Hematopoietic multipotent progenitor cell treated with erythropoietin and hydrocortisone succinate and interleukin-3 and kit ligand, for 8 days (in vitro differentiated cells): ENCODE measurements around the gene ATF7IP.
"Not testable (repeated sequence)": the region's sequence is repeated elsewhere in the genome, so short reads cannot be mapped to it uniquely, and the experiment has no call there.

Experiments used
- DNase-seq: peaks from one replicate; pipeline ENCODE4 v3.0.0-alpha.2; 2015

The ATF7IP gene, protein sequence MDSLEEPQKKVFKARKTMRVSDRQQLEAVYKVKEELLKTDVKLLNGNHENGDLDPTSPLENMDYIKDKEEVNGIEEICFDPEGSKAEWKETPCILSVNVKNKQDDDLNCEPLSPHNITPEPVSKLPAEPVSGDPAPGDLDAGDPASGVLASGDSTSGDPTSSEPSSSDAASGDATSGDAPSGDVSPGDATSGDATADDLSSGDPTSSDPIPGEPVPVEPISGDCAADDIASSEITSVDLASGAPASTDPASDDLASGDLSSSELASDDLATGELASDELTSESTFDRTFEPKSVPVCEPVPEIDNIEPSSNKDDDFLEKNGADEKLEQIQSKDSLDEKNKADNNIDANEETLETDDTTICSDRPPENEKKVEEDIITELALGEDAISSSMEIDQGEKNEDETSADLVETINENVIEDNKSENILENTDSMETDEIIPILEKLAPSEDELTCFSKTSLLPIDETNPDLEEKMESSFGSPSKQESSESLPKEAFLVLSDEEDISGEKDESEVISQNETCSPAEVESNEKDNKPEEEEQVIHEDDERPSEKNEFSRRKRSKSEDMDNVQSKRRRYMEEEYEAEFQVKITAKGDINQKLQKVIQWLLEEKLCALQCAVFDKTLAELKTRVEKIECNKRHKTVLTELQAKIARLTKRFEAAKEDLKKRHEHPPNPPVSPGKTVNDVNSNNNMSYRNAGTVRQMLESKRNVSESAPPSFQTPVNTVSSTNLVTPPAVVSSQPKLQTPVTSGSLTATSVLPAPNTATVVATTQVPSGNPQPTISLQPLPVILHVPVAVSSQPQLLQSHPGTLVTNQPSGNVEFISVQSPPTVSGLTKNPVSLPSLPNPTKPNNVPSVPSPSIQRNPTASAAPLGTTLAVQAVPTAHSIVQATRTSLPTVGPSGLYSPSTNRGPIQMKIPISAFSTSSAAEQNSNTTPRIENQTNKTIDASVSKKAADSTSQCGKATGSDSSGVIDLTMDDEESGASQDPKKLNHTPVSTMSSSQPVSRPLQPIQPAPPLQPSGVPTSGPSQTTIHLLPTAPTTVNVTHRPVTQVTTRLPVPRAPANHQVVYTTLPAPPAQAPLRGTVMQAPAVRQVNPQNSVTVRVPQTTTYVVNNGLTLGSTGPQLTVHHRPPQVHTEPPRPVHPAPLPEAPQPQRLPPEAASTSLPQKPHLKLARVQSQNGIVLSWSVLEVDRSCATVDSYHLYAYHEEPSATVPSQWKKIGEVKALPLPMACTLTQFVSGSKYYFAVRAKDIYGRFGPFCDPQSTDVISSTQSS

DNA sequence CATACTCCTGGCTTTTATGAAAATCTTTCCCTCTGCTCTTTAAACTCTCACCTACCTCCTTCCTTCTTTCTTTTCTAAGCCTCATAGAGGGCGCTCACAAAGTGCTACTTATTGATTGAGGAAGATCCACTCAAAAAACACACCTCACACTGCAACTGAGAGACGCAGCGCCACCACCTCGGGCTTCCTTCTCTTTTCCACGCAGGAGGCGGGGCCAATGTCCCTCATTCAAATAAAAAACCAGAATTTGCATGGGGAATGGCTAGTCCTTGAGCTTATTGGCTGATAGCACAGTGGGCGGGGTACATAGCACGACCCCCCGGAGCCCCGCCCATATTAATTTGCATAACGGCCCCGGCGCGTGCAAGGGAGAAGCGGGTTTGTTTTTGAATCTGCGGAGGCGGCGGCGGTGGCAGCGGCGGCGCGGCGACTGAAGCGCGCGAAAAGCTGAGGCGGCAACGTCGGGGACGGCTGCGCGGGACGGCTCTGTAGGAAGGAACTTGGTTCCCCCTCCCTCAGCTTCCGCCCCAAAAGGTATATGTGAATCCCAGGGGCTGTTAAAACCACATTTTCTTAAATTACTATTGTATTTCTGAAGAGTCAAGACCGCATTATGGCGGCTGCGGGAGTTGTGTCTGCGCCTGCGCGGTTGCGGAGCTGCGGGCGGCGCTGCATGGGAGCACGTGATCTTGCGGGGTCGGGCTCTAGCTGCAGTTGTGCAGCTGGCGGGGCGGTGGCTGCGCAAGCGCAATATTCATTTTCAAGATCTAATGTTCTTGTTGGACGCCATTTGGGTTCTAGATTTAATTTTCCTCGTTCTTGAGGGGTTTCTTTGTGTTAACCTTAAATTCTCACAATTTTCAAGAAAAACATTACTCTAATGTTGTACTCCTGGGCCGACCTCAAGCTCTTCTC, at the start of gene ATF7IP:
TSS of gene ATF7IP (plus strand) at position 389 of the 915 bp plus-strand sequence. CDS start 58,234 bp downstream, outside the sequence.
- DNase-seq = peak; percentile 99

DNA sequence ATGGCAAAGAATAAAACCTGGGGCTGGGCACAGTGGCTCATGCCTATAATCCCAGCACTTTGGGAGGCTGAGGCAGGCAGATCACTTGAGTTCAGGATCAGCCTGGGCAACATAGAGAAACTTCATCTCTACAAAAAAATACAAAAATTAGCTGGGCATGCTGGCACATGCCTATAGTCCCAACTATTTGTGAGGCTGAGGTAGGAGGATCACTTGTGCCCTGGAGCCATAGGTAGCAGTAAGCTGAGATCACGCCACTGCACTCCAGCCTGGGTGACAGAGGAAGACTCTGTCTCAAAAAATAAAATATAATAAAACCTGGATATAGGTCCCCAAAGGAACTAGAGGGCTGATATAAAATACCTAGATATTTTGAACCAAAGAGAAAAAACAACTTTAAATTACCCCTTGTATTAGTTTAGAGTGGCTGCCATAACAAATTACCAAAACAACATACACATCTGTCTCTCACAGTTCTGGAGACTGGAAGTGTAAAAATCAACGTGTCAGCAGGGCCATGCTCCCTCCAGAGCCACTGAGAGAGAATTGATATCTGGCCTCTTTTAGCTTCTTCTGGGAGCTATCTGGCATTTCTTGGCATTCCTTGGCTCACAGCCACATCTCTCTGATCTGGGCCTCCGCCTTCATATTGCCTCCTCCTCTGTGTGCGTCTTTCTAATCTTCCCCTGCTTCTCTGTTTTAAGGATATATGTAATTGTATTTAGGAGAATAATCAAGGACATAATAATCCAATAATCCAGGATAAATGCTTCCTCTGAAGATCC, 47.9 kb upstream of the ATF7IP start:
- DNase-seq = peak; percentile 89

DNA sequence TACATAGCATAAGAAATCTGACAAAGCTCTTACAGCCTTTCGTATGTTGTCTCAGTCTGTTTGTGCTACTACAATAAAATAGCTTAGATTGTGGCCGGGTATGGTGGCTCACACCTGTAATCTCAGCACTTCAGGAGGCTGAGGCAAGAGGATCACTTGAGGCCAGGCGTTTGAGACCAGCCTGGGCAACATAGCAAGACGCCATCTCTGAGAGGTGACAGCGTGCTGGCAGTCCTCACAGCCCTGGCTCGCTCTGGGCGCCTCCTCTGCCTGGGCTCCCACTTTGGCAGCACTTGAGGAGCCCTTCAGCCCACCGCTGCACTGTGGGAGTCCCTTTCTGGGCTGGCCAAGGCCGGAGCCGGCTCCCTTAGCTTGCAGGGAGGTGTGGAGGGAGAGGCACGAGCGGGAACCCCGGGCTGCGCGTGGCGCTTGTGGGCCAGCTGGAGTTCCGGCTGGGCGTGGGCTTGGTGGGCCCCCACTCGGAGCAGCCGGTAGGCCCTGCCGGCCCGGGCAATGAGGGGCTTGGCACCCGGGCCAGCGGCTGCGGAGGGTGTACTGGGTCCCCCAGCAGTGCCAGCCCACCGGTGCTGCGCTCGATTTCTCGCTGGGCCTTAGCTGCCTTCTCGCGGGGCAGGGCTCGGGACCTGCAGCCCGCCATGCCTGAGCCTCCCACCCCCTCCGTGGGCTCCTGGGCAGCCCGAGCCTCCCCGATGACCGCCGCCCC, 45.6 kb upstream of the ATF7IP start:
- not testable (repeated sequence) for DNase-seq

DNA sequence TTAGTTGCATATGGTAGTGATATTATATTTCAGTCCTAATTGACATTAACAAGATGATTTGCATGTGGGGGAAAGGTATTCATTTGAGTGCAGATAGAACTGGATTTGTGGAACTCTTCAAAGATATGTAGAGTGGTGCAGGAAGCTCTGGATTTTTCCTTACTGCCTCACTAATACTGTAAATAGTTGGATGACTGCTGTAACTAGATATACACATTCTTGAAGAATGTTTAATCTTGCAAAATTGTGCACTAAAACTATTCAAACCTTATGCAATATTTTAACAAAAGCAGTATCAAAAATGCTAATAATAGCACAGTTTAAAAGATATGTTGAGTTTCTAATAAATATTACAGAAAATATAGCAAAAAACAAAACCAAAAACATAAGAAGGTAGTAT, 43.1 kb upstream of the ATF7IP start:
- DNase-seq = no peak

DNA sequence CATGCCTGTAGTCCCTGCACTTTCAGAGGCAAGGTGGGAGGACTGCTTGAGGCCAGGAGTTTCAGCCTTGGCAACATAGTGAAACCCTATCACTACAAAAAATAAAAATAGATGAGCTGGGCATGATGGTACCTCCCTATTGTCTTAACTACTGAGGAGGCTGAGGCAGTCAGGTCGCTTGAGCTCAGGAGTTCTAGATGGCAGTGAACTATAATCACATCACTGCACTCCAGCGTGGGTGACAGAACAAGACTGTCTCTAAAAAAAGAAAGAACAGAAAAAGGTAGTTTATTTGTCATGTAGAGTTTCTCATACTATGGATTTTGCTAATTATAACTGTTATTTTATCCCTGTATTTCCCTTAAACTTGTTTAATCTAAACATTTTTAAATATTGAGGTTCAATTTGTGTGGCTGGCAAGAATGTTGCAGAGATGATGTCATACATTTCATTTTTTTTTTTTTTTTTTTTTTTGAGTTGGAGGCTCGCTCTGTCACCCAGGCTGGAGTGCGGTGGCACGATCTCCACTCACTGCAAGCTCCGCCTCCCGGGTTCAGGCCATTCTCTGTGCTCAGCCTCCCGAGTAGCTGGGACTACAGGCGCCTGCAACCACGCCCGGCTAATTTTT, 39.7 kb upstream of the ATF7IP start:
- no peak for DNase-seq

DNA sequence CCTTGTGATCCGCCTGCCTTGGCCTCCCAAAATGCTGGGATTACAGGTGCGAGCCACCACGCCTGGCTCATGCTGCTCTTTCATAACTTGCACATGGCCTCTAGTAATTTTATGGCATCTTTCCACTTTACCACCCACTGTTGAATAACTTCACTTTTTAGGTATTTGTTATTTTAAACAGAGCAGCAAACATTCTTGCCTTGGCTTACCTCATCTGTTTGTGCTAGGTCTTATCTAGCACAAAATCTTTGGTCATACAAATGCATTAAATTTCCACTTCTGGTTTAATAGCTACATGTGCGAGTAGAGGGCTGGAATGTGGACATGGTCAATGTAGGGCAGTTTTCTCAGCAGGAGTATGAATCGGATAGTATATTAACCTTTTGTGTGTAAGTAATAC, 38.8 kb upstream of the ATF7IP start:
- no peak for DNase-seq

DNA sequence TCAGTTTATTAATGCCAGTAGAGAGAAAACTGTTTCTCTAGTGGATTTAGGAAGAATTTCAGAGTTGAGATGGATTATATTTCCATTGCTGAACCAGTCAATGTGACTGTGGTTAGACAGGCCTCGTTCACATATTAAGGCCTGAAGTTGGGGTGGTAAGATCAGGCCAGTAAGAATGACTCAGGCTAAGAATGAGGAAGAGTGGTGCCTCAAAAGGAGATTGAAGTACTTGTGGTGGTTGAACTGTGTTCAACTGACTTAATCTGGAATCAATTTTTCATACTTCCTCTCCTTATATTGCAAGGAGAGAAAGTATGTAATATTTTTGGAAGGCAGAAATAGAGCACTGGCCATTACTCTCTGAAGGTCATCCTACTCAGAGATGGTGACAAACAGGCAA, 37.8 kb upstream of the ATF7IP start:
- DNase-seq = peak; percentile 14

DNA sequence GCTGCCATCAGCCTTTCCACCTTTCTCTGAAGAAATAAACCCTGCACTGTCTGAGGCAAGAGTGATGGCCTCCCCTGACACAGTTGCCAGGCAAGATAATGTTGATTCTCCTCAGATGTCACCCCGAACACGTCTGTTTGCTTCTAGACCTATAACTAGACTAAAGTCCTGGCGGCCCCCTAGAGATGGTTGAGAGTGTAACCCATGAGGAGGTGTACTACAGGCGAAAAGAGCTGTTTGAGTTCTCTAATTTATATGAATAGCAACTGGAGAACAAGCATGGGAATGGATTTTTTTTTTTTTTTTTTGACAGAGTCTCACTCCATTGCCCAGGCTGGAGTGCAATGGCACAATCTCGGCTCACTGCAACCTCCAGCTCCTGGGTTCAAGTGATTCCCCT, 33.0 kb upstream of the ATF7IP start:
- DNase-seq = no peak

DNA sequence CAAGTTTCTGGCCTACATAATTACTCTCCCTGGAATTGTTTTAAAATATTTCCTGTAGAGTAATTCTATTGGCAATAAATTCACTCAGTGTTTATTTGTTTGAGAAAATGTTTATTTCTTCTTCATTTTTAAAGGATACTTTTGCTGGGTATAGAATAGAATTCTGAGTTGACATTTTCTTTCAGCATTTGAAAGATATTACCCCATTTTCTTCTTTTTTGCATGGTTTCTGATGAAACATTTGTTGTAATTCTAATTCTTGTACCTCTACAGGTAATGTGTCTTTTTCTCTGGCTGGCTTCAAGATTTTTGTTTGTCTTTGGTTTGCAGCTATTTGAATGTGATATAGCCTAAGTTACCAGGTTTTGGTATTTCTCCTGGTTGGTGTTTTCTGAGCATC, 25.1 kb upstream of the ATF7IP start:
- DNase-seq = no peak

DNA sequence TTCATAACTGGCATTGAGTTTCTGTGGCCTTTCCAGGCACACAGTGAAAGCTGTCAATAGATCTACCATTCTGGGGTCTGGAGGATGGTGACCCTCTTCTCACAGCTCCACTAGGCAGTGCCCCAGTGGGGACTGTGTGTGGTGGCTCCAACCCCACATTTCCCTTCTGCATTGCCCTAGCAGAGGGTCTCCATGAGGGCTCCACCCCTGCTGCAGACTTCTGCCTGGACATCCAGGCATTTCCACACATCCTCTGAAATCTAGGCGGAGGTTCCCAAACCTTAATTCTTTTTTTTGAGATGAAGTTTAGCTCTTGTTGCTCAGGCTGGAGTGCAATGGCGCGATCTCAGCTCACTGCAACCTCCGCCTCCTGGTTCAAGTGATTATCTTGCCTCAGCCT, 14.0 kb upstream of the ATF7IP start:
- not testable (repeated sequence) for DNase-seq

DNA sequence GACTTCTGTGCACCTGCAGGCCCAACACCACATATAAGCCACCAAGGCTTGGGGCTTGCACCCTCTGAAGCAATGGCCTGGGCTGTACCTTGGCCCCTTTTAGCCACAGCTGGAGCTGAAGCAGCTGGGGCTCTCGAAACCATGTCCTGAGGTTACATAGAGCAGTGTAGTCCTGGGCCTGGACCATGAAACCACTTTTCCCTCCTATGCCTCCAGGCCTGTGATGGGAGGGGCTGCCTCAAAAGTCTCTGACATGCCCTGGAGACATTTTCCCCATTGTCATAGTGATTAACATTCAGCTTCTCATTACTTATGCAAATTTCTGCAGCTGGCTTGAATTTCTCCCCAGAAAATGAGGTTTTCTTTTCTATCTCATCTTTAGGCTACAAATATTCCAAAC, 13.4 kb upstream of the ATF7IP start:
- not testable (repeated sequence) for DNase-seq

DNA sequence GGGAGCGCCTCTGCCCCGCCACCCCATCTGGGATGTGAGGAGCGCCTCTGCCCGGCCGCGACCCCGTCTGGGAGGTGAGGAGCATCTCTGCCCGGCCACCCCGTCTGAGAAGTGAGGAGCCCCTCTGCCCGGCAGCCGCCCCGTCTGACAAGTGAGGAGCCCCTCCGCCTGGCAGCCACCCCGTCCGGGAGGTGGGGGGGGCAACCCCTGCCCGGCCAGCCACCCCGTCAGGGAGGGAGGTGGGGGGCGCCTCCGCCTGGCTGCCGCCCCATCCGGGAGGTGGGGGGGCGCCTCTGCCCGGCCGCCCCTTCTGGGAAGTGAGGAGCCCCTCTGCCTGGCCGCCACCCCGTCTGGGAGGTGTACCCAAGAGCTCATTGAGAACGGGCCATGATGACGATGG, 10.8 kb upstream of the ATF7IP start:
- not testable (repeated sequence) for DNase-seq

DNA sequence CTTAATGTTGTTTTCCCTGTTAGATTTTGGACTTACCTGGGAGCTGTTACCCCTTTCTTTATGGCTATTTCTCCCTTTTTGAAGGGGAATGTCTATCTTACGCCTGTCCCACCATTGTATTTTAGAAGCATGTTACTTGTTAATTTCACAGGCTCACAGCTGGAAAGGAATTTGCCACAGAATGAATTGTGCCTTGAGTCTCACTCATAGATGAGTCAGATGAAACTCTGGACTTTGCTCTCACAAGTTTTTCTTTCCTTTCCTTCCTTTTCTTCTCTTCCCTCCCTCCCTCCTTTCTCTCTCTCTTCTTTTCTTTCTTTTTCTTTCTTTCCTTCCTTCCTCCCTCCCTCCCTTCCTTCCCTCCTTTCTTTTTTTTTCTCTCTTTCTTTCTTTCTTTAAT, 9.3 kb upstream of the ATF7IP start:
- no peak for DNase-seq

DNA sequence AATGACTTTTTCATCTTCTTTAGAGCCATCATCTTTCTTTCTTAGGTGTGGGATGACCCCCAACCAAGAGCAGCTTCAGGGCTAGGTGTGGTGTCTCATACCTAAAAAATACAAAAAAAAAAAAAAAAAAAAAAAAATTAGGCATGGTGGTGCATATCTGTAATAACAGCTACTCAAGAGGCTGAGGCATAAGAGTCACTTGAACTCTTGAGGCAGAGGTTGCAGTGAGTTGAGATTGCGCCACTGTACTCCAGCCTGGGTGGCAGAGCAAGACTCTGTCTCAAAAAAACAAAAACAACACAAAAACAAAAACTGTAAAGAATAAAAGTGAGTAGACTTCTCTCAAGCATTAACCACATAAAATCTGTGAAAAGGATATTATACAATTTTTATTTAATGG, 8.0 kb upstream of the ATF7IP start:
- no peak for DNase-seq

DNA sequence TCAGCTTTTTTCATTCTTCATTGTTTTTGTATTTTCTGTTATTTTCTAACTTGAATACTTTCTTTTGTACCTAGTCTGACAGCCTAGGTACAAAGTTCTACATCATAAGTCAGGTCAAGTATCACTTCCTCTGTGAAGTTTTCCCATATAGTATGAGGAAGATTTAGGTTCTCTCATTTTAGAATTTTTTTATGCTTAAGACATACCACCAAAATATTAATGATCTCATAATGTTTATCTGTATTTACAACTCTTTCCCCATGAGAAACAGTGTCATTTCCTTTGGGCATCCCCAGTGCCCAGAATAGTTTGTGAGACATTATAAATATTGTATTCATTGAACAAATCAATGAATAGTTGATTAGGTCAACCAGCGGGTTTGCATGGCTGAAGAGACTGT, 3.1 kb upstream of the ATF7IP start:
- no peak for DNase-seq

DNA sequence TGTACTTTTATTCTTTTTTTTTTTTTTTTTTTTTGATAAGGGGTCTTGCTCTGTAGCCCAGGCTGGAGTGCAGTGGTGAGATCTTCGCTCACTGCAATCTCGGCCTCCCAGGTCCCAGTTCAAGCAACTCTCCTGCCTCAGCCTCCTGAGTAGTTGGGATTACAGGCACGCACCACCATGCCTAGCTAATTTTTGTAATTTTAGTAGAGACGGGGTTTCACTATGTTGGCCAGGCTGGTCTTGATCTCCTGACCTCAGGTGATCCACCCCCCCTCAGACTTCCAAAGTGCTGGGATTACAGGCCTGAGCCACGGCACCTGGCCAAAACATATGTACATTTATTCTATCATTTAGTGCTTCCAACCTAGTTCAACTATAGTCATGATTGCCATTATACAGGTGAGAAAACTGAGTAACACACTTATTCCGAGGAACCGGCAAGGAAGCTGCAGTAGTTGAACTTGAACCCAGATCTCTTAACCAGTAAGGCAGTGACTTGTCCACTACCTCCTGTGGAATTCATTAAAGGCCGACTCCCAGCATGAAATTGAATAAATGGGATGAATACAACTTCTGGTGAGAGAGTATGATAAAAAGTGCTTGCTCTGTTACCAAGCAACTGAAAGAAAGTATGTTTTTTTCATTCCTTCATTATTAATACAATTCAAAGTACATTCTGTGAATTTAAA, 755 bp upstream of the ATF7IP start:
- DNase-seq = no peak

DNA sequence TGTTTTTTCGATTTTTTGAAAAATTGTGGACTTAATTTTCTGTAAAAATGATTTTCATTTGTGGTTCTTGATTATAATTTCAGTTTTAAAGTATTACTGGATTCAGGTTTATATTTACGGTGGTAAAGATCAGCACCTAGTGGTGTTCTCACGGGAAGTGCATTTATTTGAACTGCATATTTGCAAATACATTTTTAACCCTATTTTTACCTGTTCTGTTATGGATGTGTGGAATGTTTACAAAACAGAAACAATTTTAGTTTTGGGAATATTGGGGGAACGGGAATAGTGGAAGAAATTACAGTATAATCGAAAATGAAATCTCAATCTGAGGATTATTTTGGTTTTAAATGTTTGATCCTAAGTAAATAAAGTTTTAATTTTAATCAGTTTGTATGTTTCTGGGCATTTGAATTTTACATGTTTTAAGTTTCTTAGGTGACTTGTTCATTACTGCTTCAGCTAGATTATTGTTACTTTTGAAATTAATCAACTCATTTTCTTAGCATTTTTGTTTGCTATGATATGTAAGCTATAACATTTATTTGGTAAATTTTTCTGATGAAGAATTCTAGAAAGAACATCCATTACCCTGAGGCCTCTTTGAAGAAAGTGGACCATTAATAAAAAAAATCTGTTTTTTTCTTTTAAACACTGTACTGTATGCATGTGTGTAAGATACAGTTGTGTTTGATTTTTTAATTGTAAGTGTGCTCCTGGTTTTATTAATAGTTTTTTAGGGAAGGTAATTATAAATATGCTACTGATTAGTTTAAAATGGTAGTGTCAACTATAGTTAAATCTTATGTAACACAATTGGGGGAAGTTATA, 942 bp downstream of the ATF7IP start:
- DNase-seq = peak; percentile 65

DNA sequence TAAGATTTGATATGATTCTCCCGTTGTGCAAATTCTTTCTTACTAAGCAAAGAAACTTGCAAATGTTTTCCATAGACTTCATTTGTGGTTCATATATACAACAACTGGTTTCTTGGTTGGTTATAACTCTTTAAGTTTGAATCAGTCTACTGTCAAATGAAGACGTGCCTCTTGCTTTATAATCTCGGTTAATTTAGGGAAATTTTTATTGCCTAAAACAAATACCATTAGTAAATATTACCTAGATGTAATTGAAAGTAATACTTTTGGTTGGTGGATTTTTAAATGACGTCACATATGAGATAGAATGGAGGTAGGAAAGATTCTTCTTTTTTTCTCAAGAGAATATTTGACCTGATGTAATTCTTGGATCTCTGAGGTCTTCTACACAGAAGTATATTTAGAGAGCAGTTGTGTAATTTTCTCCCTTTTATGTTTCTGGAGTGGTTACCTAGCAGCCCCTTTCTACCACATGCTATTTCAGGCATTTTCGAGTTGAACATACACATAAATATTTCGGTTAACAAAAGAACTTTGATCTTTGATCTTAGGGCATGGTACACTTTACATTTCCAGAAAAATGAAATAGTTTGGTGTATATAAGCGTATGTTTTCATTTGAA, 1.7 kb downstream of the ATF7IP start:
- peak; percentile 61 for DNase-seq
